ENCODE measurements around the gene ERCC6L2. TPM values are rescaled to one million over a fixed set of nuclear protein-coding genes. Genes with fewer than 3 reads are reported as not detected.

ERCC6L2 gene
- total RNA-seq, 3 donors from 2014 or later (not counting 1 experiment from before 2014, with no cell fraction given): 37.1 to 45.8 (median 38.6) TPM

- intact Hi-C loops (cut with micrococcal nuclease): no loop called here
- H3K4me3 Mint-ChIP-seq: no peak overlapping the region
- H3K9me3 Mint-ChIP-seq: peaks cover 1 to 4% of the 10 kb centered on the region in 2 donors
- peaks cover 5 to 6% of the 10 kb centered on the region in 2 donors for H3K4me1 Mint-ChIP-seq
- Histone ChIP-seq H3K27ac (ENCODE audit: low read length) (no peak overlapping the region), H3K9me3 (ENCODE audit: control insufficient read depth, insufficient read depth, low read length) (no peaks in the 10 kb centered on the region), H3K27me3 (ENCODE audit: control insufficient read depth, insufficient read depth, low read length) (no peaks in the 10 kb centered on the region), H3K36me3 (ENCODE audit: control insufficient read depth, insufficient read depth, low read length) (no peaks in the 10 kb centered on the region), H3K4me3 (ENCODE audit: low read length) (no peak overlapping the region), H3K4me1 (ENCODE audit: control insufficient read depth, insufficient read depth, low read length) (no peaks in the 10 kb centered on the region)
- ATAC-seq (no peak), DNase-seq (no peak)
- TF ChIP-seq CTCF (IDR thresholded peaks at IDR 0.05): no peak
- H3K27ac Mint-ChIP-seq: no peak overlapping the region
- 80% methylated on average over 2 of the region's 2 CpGs for WGBS (ENCODE audit: insufficient coverage)
- H3K36me3 Mint-ChIP-seq: peaks cover 10% of the 10 kb centered on the region
- no peaks in the 10 kb centered on the region for H3K27me3 Mint-ChIP-seq (ENCODE audit: low read depth in 2 of 2)
These were observed 18.4 kb upstream of the ERCC6L2 start for GRCh38 chr9:95857124-95857523.

- Histone ChIP-seq H3K27ac (ENCODE audit: low read length) (no peak overlapping the region), H3K36me3 (ENCODE audit: control insufficient read depth, insufficient read depth, low read length) (no peaks in the 10 kb centered on the region), H3K4me1 (ENCODE audit: control insufficient read depth, insufficient read depth, low read length) (no peaks in the 10 kb centered on the region), H3K9me3 (ENCODE audit: control insufficient read depth, insufficient read depth, low read length) (no peaks in the 10 kb centered on the region), H3K4me3 (ENCODE audit: low read length) (no peak overlapping the region), H3K27me3 (ENCODE audit: control insufficient read depth, insufficient read depth, low read length) (no peaks in the 10 kb centered on the region)
- H3K4me3 Mint-ChIP-seq: no peak overlapping the region
- no peak for ATAC-seq
- H3K27me3 Mint-ChIP-seq (ENCODE audit: low read depth in 2 of 2): no peaks in the 10 kb centered on the region
- H3K4me1 Mint-ChIP-seq: peaks cover 5 to 6% of the 10 kb centered on the region in 2 donors
- no peak for DNase-seq
- H3K27ac Mint-ChIP-seq: no peak overlapping the region
- peaks cover 4 to 6% of the 10 kb centered on the region in 2 donors for H3K9me3 Mint-ChIP-seq
- H3K36me3 Mint-ChIP-seq: peaks cover 16% of the 10 kb centered on the region
- intact Hi-C loops (cut with micrococcal nuclease): no loop called here
- TF ChIP-seq CTCF (IDR thresholded peaks at IDR 0.05): no peak
These were observed 17.6 kb upstream of the ERCC6L2 start for GRCh38 chr9:95857896-95858295.

GRCh38 chr9:95862343-95862742 lies 13.1 kb upstream of the ERCC6L2 start:
- DNase-seq (no peak), ATAC-seq (no peak)
- Mint-ChIP-seq H3K27ac (no peak overlapping the region), H3K4me3 (no peak overlapping the region), H3K27me3 (ENCODE audit: low read depth in 2 of 2) (no peaks in the 10 kb centered on the region), H3K9me3 (peaks cover 4 to 9% of the 10 kb centered on the region in 2 donors), H3K36me3 (peaks cover 24% of the 10 kb centered on the region), H3K4me1 (no peaks in the 10 kb centered on the region)
- Histone ChIP-seq H3K4me1 (ENCODE audit: control insufficient read depth, insufficient read depth, low read length) (no peaks in the 10 kb centered on the region), H3K27me3 (ENCODE audit: control insufficient read depth, insufficient read depth, low read length) (no peaks in the 10 kb centered on the region), H3K9me3 (ENCODE audit: control insufficient read depth, insufficient read depth, low read length) (no peaks in the 10 kb centered on the region), H3K4me3 (ENCODE audit: low read length) (no peak overlapping the region), H3K27ac (ENCODE audit: low read length) (no peak overlapping the region), H3K36me3 (ENCODE audit: control insufficient read depth, insufficient read depth, low read length) (no peaks in the 10 kb centered on the region)
- intact Hi-C loops (cut with micrococcal nuclease): no loop called here
- no peak for TF ChIP-seq CTCF (IDR thresholded peaks at IDR 0.05)

- H3K9me3 Mint-ChIP-seq: peaks cover 4 to 9% of the 10 kb centered on the region in 2 donors
- Histone ChIP-seq H3K9me3 (ENCODE audit: control insufficient read depth, insufficient read depth, low read length) (no peaks in the 10 kb centered on the region), H3K36me3 (ENCODE audit: control insufficient read depth, insufficient read depth, low read length) (no peaks in the 10 kb centered on the region), H3K4me3 (ENCODE audit: low read length) (no peak overlapping the region), H3K27me3 (ENCODE audit: control insufficient read depth, insufficient read depth, low read length) (no peaks in the 10 kb centered on the region), H3K27ac (ENCODE audit: low read length) (no peak overlapping the region), H3K4me1 (ENCODE audit: control insufficient read depth, insufficient read depth, low read length) (no peaks in the 10 kb centered on the region)
- ATAC-seq (no peak), DNase-seq (no peak)
- H3K36me3 Mint-ChIP-seq: peaks cover 24% of the 10 kb centered on the region
- WGBS (ENCODE audit: insufficient coverage): 100% methylated on average over 2 of the region's 3 CpGs
- no peak for TF ChIP-seq CTCF (IDR thresholded peaks at IDR 0.05)
- H3K27ac Mint-ChIP-seq: no peak overlapping the region
- H3K4me1 Mint-ChIP-seq: no peaks in the 10 kb centered on the region
- H3K4me3 Mint-ChIP-seq: no peak overlapping the region
- H3K27me3 Mint-ChIP-seq (ENCODE audit: low read depth in 2 of 2): no peaks in the 10 kb centered on the region
- intact Hi-C loops (cut with micrococcal nuclease): no loop called here
These were observed 10.5 kb upstream of the ERCC6L2 start for GRCh38 chr9:95864852-95865580.
